ENCODE results near the gene SS18. TPM values are rescaled to one million over a fixed set of nuclear protein-coding genes. Genes with fewer than 3 reads are reported as not detected.

The SS18 gene
- total RNA-seq, 1 experiment from 2014 or later, result 151 TPM

DNA sequence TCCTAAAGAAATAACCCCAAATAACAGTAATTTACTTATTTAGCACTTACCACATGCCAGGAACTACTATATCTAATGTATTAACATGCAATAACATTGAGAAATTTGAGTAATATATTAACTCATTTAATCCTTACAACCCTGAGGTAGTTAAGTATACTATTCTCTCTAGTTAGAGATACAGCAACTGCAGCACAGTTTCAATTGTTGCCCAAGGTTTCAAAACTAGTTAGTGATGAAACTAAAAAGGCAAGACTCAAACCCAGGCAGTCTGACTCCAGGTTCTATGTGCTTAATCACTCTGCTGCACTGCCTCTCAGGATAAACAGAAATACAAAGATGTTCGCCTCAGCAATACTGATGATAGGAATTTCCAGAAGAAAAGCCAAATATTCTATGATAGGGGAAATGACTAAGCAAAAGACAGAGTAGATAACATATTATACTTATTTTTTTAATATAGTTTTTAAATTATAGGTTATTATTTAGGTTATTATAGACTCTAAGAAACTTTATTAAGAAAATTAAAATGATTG lies 88.0 kb downstream of the SS18 start:
- DNase-seq (ENCODE audit: low read depth), result no peak

DNA sequence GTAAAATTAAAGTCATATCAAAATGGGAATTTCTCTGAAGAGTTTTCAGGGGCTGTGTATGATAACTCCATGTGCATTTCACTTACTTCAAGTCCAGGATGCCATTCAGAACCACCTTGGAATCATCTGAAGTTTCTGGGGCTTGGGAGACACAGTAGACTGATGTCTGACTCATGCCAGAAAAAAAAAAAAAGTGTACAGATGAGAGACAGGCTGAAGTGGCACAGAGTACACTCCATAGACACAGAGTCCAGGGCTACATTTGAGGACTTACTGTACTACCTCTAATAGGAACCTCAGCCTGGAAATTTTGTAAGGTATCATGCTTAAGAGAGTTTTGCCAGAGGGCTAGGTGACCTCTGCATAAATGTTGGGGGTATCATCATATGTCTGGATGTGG lies 92.0 kb downstream of the SS18 start:
- peak; percentile 18 for DNase-seq (ENCODE audit: low read depth)

DNA sequence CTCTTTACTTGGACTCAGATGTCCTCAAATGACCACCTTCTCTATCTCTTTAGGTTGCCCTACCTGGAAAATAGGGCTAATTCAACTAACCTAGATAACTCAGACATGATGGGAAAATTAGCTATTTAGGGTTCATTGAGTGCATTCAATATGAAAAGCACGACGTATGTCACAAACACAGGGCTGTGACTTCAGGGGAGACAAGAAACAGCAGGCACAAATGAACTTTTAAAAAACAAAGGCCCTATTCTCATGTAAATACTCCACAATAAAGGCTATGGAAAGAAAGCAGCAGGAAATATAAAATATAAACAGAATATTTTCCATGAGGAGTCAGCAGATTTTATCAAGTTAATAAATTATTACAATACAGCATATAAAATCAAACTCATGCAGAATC lies 97.8 kb downstream of the SS18 start:
- no peak for DNase-seq (ENCODE audit: low read depth)

DNA sequence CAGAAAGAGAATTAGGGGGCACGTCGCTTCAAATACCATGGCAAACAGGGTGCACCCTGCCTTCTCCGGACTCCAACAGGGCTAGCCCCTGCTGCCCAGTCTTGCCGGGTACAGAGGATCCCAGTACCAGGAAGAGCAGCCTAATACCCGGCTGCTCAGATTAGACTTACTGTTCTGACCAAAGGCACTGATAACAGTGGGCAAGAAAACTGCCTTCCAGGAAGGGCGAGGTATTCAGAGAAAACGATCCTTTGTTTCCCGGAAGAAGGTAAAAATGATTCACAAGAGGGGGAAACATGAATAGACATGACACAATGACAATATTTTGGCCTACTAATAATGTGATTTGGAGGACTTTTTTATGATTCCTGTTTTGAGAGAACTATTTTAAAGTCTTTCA lies 99.9 kb downstream of the SS18 start:
- no peak for DNase-seq (ENCODE audit: low read depth)

DNA sequence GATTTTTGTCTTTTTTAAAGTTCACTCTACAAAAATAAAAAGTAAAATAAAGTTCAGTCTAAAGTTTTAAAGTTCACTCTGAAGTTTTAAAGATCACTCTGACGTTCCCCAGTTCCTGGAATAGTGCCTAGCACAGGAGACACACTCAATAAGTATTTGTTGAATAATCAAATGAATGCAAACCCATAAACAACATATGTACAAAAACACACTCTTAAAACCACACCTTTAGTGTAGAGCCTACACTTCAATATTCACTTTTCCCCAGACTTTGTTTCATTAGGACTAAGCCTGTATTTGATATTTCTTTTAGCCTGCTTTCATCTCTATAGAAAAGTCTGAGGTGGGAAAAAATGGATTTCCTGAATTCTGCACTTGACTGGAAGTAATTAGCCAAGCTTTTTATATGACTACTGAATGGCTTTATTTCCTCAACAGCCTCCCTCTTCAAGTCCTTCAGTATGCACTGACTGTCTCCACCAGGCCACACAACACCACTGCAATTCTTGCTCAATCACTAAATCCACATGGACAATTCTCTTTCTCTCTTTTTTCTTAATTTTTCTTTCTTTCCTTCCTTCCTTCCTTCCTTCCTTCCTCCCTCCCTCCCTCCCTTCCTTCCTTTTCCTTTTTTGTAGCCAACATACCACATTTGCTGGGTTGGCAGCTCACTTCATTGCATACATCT lies 104.6 kb downstream of the SS18 start:
- no peak for DNase-seq (ENCODE audit: low read depth)

DNA sequence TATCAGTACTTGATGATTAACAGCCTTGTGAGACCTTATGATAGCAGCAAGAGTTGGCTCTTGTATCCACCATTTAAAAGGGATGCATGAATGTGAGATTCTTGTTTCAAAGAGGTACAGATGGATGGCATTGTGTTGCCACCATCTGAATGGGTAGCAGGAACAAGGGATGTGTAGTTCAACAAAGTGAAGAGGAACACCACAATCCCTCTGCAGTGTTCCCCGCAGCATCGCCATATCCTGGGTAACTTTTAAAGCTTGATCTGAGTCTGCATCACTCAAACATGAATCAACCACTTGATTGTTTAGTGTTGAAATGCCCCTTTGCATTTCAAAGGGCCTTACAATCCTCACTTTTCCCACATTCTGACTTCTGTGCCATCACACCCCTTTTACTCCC lies 106.7 kb downstream of the SS18 start:
- DNase-seq (ENCODE audit: low read depth), result no peak

DNA sequence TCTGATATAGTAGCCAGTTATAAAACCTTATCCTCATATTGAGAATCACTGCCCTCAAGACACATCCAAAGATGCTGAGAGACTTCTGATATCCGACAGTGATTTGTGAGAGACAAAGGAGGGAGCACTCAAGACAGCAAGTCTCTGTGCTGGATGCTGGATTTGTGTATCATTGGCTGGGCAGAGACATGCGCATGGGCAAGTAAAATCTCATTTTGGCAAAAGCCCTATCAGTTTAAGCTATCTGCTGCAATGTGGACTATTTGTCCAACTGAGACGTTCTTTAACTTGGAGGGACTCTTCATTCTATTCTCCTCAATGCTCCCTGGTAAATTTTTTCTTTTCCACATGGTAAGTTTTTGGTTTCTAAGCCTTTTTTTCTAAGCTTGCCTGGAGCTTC lies 107.5 kb downstream of the SS18 start:
- no peak for DNase-seq (ENCODE audit: low read depth)

DNA sequence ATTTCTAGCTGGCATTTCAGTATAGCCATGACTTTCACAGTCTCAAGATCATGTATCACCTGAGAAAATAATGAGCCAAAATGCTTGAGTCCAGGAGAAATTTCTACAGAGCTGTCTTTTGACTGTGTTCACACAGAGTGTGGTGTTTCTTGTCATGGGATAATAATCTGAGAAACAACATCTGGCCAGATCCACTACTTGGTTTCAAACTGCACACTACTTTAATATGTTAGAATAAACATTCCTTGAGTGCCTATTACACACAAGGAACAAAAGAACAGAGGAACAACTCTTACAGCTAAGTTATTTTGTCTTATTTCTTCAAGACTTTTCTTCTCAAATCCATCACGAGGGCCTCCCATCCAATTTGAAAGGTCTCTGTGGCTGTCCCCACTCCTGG lies 108.3 kb downstream of the SS18 start:
- DNase-seq (ENCODE audit: low read depth), result no peak

DNA sequence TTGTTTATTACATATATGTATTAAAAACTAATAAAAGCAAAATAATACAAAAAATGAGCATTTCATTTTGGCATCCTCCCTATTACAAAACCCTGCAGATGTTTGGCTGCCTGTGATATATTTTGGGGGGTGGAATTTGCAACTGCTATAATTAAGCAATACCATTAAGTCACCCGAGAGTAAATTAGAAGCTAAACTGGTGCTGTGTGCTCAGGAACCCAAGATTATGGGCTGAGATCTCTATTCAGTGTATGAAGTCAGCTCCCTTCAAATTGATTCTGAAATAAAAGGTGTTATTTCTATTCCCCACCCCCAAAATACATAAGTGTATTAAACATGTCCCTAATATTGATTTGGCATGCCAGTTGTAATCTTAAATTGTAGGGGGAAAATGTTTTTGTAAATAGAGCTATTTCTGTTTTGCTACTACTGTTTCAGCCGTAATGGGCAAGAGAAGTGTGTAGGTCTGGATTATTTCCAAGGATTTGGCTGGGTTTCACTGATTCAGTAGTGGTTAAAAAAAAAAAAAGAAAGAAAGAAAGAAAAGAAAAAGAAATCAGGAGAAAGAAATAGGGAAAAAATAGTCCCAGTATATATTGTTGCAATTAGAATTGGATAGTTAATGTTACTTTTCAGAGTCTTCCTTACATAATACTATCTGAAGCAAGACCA lies 110.9 kb downstream of the SS18 start:
- DNase-seq (ENCODE audit: low read depth), result no peak

DNA sequence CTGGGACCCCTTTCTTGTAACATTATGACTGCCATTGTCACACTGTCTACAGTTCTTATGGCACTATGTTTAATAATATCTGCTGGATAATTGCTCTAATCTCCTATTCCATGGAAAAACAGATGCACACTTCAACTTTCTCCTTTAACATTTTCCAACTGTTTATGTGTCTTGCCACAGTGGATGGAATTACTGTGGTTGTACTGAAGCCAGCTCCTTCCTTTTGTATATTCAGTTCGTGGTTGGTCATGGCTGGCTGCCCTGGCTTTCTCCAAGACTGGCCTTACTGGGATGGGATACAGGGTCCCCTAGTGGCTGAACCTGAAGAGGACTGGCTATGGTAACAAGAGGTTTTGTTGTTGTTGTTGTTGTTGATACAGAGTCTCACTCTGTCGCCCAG lies 113.9 kb downstream of the SS18 start:
- peak; percentile 61 for DNase-seq (ENCODE audit: low read depth)

DNA sequence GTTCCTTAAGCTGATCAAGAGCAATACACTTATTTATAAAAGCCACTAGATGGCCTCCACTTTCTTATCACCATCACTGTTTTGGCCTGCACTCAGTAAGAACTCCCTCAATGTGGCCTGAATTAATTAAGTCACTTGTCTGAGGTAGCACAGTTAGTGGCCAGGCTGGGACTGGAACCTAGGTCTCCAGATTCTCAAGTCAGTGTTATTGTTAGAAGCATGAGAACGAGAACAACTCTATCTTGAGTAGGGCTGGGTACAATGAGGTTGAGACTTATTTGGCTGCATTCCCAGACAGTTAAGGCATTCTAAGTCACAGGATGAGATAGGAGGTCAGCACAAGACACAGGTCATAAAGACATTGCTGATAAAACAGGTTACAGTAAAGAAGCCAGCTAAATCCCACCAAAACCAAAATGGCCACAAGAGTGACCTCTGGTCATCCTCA lies 115.8 kb downstream of the SS18 start:
- DNase-seq (ENCODE audit: low read depth), result peak; percentile 53

Other genes starting within 250 kb of the SS18 start
- gene PSMA8, start 43.3 kb upstream of the SS18 start, total RNA-seq (2014; rRNA removed; shearing (Covaris generic)), result 0.15 TPM in 1 of 2 replicates, not detected in the other
- gene TAF4B, start 135.8 kb upstream of the SS18 start, total RNA-seq (2014; rRNA removed; shearing (Covaris generic)), result 3.8 and 4.0 TPM in 2 replicates

Measured in M059J (cell line).